AG04450 (cell line): Measurements from ENCODE around the gene HORMAD2. TPM values are rescaled to one million over a fixed set of nuclear protein-coding genes. Genes with fewer than 3 reads are reported as not detected.
A peak's percentile ranks its signal among the peaks of the same experiment; 100 is the strongest.

ENCODE experiments used
- CTCF ChIA-PET: fragments of 300-600, 350-600 bp; formaldehyde crosslinking; extraction: SDS; loops from one replicate; lab custom pipeline; 2022; ENCODE audit warnings: antibody characterized with exemption, inconsistent platforms; lab: Charles Lee
- POLR2A ChIA-PET: fragments of 350-600 bp; formaldehyde crosslinking; extraction: SDS; loops from one replicate; lab custom pipeline; 2021; ENCODE audit warnings: antibody characterized with exemption, inconsistent platforms; lab: Yijun Ruan, JAX
- DNase-seq: peaks from one replicate; pipeline ENCODE4 v3.0.0-alpha.2; 2011; ENCODE audit warnings: low read depth, low spot score
- H3K27ac ChIP-seq: one replicate; pipeline ENCODE4 v1.5.1; 2012; ENCODE audit warnings: low read depth, low read length, control low read depth
- H3K27me3 ChIP-seq: one replicate; pipeline ENCODE4 v1.6.0; 2012; ENCODE audit warnings: low read length; ENCODE audit not compliant: control insufficient read depth, insufficient read depth
- H3K4me3 ChIP-seq: 2 replicates; pipeline ENCODE4 v1.5.1; 2011; ENCODE audit warnings: mild to moderate bottlenecking, low read depth, low read length, control low read depth
- H3K9me3 ChIP-seq: 2 replicates; pipeline ENCODE4 v1.5.1; 2012; ENCODE audit warnings: low read length; ENCODE audit not compliant: control insufficient read depth, insufficient read depth
- CTCF ChIP-seq: IDR thresholded peaks from 2 replicates; pipeline ENCODE4 v1.5.1; 2011; ENCODE audit warnings: low read depth, low read length, control low read depth, inconsistent platforms
- polyA plus RNA-seq: library from polyadenylated mRNA; depleted of rRNA; stranded (reverse); fragments of >200 nt; gene quantifications from 2 replicates; pipeline ENCODE4 v1.2.3, GENCODE V29; 2011

The HORMAD2 gene
- polyA plus RNA-seq, 1 experiment, result not detected

- H3K27ac ChIP-seq, result no peak overlapping the region
- H3K9me3 ChIP-seq, result no peaks in the 10 kb centered on the region
- ChIA-PET CTCF (interaction anchor here (1.7 kb wide), 1 partner anchor 51 kb away, joined by 5 read pairs; no protein-coding TSS in a partner anchor), POLR2A (interaction anchor here (1.0 to 1.2 kb wide), 2 partner anchors 19 to 46 kb away, joined by 3 to 4 read pairs; no protein-coding TSS in a partner anchor)
- TF ChIP-seq CTCF, result no peak
- H3K27me3 ChIP-seq, result no peaks in the 10 kb centered on the region
- no peak for DNase-seq
- H3K4me3 ChIP-seq, result no peak overlapping the region
Observed at GRCh38 chr22:30158744-30159500, 78.7 kb downstream of the HORMAD2 start.

GRCh38 chr22:30159561-30160353, 79.5 kb downstream of the HORMAD2 start:
- Histone ChIP-seq H3K9me3 (no peaks in the 10 kb centered on the region), H3K4me3 (no peak overlapping the region), H3K27ac (peak overlapping the region; percentile 23), H3K27me3 (no peaks in the 10 kb centered on the region)
- CTCF ChIA-PET, result interaction anchor here (0.6 to 1.2 kb wide), 6 partner anchors 19 to 104 kb away, joined by 3 to 9 read pairs (median 4); no protein-coding TSS in a partner anchor
- POLR2A ChIA-PET, result interaction anchor here (0.7 to 1.2 kb wide), 4 partner anchors 19 to 96 kb away, joined by 3 to 4 read pairs (median 4); no protein-coding TSS in a partner anchor
- peak; percentile 60 for DNase-seq
- no peak for TF ChIP-seq CTCF

DNA sequence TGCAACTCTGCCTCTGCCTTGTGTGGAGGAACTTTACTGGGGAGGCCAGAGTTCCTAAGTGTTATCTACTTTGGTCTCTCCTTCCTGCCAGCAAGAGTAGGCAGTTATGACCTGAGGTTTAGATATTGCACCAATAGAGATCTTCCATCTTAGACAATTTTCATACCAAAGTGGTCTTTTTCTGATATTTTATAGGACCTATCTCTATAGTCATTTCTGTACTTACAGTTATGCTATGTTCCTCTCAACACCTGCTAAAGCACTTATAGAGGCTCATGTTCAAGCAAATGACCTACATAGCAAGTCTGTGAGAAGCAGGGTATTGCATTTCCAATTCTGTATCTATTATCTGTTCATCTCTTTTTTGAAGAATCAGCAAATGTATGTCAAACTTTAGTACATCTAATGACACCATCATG, 80.8 kb downstream of the HORMAD2 start:
- POLR2A ChIA-PET, result interaction anchor here (0.6 kb wide), 1 partner anchor 18 kb away, joined by 3 read pairs; no protein-coding TSS in a partner anchor
- no peak for TF ChIP-seq CTCF
- Histone ChIP-seq H3K27ac (no peak overlapping the region), H3K4me3 (no peak overlapping the region), H3K9me3 (no peaks in the 10 kb centered on the region), H3K27me3 (no peaks in the 10 kb centered on the region)
- DNase-seq, result no peak
- CTCF ChIA-PET, result no interaction called here

GRCh38 chr22:30167296-30167695, 87.0 kb downstream of the HORMAD2 start:
- POLR2A ChIA-PET, result no interaction called here
- CTCF ChIA-PET, result no interaction called here
- TF ChIP-seq CTCF, result no peak

More at GRCh38 chr22:30167296-30167695, 87.0 kb downstream of the HORMAD2 start:
- Histone ChIP-seq H3K4me3 (no peak overlapping the region), H3K27me3 (no peaks in the 10 kb centered on the region), H3K9me3 (no peaks in the 10 kb centered on the region), H3K27ac (no peak overlapping the region)
- no peak for DNase-seq
